ENCODE measurements around the gene CIZ1. TPM values are rescaled to one million over a fixed set of nuclear protein-coding genes. Genes with fewer than 3 reads are reported as not detected.
"Not testable (repeated sequence)": the region's sequence is repeated elsewhere in the genome, so short reads cannot be mapped to it uniquely, and the experiment has no call there.

Gene CIZ1, protein sequence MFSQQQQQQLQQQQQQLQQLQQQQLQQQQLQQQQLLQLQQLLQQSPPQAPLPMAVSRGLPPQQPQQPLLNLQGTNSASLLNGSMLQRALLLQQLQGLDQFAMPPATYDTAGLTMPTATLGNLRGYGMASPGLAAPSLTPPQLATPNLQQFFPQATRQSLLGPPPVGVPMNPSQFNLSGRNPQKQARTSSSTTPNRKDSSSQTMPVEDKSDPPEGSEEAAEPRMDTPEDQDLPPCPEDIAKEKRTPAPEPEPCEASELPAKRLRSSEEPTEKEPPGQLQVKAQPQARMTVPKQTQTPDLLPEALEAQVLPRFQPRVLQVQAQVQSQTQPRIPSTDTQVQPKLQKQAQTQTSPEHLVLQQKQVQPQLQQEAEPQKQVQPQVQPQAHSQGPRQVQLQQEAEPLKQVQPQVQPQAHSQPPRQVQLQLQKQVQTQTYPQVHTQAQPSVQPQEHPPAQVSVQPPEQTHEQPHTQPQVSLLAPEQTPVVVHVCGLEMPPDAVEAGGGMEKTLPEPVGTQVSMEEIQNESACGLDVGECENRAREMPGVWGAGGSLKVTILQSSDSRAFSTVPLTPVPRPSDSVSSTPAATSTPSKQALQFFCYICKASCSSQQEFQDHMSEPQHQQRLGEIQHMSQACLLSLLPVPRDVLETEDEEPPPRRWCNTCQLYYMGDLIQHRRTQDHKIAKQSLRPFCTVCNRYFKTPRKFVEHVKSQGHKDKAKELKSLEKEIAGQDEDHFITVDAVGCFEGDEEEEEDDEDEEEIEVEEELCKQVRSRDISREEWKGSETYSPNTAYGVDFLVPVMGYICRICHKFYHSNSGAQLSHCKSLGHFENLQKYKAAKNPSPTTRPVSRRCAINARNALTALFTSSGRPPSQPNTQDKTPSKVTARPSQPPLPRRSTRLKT
- 10 to 100 TPM; 56.6 to 69.7 (median 57.0) TPM for polyA plus RNA-seq

DNA sequence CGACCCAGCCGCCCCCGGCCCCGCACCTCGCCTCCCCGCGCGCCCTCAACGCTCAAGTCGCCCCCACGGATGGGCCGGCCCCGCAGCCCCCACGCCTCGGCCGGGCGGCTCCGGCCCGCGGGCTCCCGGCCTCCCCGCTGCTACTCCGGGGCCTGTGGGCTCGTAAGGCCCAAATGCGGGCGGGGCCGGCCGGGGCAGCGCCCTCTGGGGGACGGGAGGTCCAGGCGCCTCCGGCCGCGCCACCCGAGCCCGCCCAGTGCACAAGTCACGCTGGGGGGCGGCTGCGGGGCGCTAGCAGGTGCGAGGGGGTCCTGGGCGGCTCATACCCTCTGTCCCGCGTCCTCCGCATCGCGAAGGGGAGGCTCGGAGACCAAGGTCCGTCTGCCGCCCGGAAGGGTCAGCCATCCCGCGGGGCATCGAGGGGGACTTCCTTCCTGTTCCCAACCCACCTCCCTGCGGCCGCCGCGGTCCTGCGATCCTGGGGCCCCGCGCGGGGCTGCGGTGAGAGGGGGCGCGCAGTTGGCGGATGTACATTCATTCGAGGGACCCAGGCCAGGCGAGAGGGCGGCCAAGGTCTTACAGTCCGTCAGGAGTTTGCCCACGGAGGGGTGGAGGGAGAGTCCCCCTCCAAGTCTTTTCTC, at the start of gene CIZ1:
Gene CIZ1 (minus strand): TSS at position 167 of the 641 bp plus-strand sequence. CDS start 715 bp downstream, outside the sequence.
- H3K27ac ChIP-seq (ENCODE audit: low read depth, low read length), result peak within 1 kb of the TSS; percentile 76
- WGBS, 3 donors, result 0 to 1% (median 1%) methylated on average over 64 to 71 of the region's 71 CpGs

DNA sequence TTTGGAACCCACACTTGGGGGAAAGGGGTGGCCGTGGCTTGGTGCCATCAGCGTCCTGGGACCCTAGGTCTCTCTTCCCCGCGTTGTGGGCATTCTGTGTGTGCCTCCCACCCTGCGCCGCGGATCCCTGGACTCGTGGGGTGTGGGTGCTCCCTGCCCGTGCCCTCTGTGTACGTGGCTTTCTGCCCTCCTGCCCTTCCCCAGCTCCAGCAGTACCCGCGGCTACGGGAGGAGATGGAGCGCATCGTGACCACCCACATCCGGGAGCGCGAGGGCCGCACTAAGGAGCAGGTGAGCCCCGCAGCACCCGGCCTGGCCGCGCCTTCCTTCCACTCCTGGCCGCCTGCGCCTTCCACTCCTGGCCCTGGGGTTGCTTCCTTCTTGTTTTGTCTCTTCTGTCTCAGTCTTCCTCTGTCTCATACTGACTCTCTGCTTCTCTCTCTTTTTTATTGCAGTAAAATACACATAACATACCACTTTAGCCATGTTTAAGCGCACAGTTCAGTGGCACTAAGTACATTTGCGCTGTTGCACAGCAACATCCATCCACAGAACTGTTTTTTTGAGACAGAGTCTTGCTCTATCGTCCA, 42.5 kb upstream of the CIZ1 start:
- no peak overlapping the region for H3K27ac ChIP-seq (ENCODE audit: low read depth, low read length)
- 84 to 89% (median 84%) methylated on average over 28 of the region's 28 CpGs for WGBS, 3 donors

DNA sequence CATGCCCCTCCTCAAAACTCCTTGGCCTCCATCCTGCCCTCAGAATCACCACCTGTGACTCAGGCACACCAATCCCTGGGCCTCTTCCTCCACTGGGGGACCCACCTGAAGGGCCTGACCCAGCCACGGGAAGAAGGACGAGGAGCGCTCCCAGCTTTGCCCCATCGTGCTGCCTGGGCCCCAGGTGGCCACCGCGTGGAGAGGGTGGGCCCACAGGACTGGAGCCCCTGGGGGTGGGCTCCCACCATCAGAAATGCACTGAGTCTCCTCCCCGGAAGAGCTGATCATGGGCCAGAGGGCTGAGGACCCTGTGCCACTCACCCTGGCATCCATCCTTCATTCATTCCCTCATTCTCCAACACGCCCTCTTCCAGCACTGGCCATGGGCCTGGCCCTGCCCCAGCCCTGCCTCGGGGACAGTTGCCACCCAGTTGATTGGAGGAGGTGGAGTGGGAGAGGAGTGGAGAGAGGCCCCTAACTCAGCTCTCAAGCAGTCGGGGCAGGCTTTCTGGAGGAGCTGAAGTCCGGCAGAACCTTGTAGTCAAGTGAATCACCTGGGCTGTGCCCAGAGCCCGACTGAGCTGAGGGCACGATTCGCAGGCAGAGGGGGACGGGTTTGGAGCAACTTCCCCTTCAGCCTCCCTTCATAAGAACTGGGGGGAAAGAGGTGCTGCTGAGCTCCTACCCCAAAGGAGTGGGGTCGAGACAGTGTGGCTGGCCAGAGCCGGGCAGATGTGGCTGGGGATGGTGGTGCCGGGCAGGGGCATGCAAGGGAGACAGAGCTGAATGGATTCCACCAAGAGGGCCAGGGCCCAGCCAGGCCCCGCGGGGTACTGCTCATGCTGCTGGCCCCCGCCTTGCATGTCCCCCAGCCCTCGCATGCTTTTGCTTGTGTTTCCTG, 41.4 kb upstream of the CIZ1 start:
- WGBS, 3 donors, result 81 to 87% (median 83%) methylated on average over 21 to 22 of the region's 22 CpGs
- no peak overlapping the region for H3K27ac ChIP-seq (ENCODE audit: low read depth, low read length)

DNA sequence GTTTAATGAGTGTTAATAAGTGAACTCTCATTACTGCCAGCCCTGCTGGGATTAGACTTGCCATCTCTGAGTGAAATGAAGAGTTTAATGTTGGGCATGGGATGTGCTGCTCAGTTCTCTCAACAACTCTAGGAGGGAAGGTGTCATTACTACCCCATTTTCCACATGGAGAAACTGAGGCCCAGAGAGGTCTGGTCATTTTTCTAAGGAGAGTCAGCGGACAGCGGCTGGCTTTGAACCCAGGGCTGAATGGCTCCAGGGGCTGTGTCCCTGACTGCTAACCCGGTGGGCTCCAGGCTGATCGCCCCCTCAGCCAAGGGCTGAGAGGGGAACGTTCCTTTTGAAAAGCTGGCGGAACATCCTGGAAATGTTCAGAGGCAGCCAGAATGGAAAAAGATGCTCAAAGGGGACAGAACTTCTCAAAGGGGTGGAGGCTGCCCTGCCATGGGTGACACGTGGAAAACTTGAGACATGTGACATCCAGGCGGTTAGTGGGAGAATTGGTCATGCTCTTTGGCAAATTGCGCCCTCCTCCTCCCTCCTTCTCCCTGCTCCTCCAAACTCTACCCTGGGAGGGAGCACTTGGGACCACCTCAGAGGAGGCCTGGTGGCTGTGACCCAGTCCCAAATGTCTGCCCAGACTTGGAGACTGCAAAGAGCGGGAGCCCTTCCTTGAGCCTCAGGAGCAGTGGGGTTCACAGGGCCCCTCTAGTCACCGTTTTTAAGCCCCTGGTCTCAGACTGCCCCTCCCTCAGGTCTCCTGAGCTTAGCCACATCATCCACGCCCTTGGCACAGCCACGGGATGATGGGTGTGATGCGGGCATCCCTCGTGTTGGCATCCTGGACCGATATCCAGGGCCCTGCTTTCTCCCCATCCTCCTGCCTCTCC, 40.5 kb upstream of the CIZ1 start:
- WGBS, 3 donors, result 70 to 75% (median 74%) methylated on average over 16 of the region's 16 CpGs
- no peak overlapping the region for H3K27ac ChIP-seq (ENCODE audit: low read depth, low read length)

DNA sequence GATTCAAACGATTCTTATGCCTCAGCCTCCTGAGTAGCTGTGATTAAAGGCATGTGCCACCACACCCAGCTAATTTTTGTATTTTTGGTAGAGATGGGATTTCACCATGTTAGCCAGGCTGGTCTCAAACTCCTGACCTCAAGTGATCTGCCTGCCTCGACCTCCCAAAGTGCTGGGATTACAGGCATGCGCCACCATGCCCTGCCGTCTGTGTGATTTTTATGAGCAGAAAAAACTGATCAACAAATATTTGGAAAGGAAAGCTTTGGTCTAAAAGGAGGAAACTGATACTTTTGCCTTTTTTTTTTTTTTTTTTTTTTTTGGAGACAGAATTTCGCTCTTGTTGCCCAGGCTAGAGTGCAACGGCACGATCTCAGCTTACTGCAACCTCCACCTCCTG, 39.5 kb upstream of the CIZ1 start:
- 79 to 92% (median 86%) methylated on average over 6 to 7 of the region's 7 CpGs for WGBS, 3 donors
- not testable (repeated sequence) for H3K27ac ChIP-seq (ENCODE audit: low read depth, low read length)

DNA sequence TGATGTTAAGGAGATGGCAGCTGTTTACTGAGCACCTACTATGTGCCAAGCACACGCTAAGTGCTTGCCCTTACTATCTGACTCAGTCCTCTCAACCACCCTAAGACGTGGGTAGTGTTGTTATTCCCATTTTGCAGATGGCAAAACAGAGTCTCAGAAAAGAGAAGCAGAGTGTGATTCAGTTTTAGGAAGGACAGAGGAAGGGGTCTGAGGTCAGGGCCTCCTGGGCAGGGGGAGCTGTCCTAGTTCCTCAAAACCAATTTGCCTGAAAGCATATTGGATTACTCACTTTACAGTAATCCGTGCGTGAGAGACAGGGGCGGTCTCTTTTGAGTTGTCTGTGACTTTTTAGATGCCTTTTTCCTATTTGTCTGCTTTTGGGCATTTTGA, 35.0 kb upstream of the CIZ1 start:
- H3K27ac ChIP-seq (ENCODE audit: low read depth, low read length), result no peak overlapping the region
- WGBS, 3 donors, result 77 to 86% (median 78%) methylated on average over 5 of the region's 5 CpGs

DNA sequence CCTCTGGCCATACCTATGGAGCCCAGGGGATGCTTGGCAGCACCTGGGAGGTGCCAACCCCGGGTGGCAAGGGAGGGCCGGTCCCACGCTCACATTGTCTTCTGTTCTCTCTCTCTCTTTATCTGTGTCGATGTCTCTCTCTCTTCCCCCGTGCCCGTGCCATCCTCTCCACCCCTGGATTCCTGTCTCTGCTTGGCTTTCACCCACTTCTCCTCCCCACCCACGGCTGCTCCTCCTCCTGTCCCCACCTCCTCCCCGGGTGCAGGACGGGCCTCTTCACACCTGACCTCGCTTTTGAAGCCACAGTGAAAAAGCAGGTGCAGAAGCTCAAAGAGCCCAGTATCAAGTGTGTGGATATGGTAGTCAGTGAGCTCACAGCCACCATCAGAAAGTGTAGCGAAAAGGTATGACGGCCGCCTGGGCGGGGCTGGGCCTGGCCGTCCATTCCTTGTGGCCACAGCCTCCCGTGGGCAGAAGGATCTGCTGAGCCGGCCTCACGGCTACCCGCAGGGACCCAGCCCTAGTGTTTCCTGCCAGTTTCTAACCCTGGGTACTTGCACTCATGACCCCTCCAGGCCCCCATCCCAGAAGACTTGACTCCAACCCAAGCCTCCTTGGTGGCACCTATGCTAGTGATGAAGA, 34.5 kb upstream of the CIZ1 start:
- no peak overlapping the region for H3K27ac ChIP-seq (ENCODE audit: low read depth, low read length)
- 83% methylated on average over 19 of the region's 19 CpGs for WGBS, 3 donors

DNA sequence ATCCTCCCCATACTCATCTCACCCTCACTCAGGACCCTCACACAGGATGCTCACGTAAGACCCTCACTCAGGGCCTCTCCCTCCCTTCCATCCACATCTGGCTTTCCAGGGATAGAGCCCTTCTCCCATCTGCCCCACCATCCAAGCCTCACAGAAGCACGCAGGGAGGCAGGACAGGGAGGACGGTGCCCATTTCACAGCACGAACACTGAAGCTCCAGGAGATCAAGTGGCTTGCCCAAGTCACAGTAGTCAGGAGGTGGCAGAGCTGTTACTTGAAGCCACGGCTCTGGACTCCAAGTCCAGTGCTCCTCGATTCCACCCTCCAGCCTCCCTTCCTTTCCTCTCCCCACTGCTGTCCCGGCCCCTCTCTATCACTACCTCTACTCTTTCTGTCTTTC, 33.5 kb upstream of the CIZ1 start:
- 86 to 92% (median 90%) methylated on average over 7 of the region's 7 CpGs for WGBS, 3 donors
- H3K27ac ChIP-seq (ENCODE audit: low read depth, low read length), result no peak overlapping the region

DNA sequence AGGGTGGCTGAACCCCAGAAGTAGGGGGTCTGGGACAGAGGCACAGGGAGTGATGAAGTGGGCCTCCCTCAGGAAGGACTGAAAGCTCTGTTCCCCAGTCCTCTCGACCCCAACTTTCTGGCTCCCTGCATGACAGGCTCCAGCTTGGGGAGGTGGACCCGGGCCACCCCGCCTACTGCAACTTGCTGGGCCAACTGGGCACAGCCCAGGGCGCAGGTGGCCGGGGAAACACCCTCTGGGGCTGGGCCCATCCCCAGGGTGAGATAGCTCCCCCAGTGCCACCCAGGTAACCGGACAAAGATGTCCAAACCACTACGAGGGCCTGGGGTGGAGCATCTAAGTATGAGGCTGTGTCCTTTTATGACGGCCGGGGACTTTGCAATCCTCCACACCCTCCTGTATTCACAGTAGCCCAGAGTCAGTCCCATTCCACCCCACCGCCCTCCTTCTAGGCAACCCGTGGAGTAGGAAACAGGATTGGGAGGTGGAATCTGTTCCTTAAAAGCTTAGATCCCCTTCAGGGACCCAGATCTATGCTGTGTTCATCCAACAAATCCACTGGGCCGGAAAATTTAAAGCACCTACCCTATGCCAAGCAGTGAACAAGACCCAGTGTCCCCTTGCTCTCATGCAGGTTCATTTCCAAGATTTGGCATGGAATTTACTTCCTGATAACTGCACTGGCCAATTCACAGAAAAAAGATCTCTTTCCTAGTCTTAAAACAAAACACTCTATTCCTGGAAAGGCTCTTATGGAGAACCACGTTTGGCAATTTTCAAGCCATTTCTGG, 31.7 kb upstream of the CIZ1 start:
- 88 to 91% (median 91%) methylated on average over 13 of the region's 13 CpGs for WGBS, 3 donors

DNA sequence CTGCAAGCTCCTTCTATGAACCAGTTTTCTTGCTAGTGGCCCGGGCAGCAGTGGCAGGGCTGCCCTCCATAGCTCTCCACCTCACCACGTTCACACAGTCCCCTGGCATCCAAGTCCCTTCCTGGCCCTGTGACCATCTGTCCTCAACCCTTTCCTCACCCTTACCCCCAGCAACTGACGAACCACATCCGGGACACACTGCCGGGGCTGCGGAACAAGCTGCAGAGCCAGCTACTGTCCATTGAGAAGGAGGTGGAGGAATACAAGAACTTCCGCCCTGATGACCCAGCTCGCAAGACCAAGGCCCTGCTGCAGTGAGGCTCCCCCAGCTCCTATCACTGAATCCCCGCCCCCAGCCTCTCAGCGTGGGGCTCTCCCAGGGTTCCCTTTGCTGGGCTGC, 30.7 kb upstream of the CIZ1 start:
- WGBS, 3 donors, result 87 to 93% (median 88%) methylated on average over 10 of the region's 10 CpGs
- no peak overlapping the region for H3K27ac ChIP-seq (ENCODE audit: low read depth, low read length)

More for the DNA sequence above, 31.7 kb upstream of the CIZ1 start:
- no peak overlapping the region for H3K27ac ChIP-seq (ENCODE audit: low read depth, low read length)

DNA sequence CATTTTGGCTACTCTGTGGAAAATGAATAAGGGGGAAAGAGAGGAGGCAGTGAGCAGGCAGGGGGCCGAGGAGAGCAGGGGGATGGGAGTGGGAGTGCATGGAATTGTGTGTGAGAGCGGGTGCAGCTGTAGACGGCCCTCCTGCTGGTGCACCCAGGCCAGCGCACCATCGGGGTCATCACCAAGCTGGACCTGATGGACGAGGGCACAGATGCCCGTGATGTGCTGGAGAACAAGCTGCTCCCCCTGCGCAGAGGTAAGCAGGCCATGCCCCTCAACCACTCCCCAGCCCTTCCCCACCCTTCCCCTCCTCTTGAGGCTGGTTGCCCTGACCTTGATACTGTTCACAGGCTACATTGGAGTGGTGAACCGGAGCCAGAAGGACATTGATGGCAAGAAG, 28.5 kb upstream of the CIZ1 start:
- H3K27ac ChIP-seq (ENCODE audit: low read depth, low read length), result no peak overlapping the region
- WGBS, 3 donors, result 91 to 93% (median 92%) methylated on average over 9 of the region's 9 CpGs

DNA sequence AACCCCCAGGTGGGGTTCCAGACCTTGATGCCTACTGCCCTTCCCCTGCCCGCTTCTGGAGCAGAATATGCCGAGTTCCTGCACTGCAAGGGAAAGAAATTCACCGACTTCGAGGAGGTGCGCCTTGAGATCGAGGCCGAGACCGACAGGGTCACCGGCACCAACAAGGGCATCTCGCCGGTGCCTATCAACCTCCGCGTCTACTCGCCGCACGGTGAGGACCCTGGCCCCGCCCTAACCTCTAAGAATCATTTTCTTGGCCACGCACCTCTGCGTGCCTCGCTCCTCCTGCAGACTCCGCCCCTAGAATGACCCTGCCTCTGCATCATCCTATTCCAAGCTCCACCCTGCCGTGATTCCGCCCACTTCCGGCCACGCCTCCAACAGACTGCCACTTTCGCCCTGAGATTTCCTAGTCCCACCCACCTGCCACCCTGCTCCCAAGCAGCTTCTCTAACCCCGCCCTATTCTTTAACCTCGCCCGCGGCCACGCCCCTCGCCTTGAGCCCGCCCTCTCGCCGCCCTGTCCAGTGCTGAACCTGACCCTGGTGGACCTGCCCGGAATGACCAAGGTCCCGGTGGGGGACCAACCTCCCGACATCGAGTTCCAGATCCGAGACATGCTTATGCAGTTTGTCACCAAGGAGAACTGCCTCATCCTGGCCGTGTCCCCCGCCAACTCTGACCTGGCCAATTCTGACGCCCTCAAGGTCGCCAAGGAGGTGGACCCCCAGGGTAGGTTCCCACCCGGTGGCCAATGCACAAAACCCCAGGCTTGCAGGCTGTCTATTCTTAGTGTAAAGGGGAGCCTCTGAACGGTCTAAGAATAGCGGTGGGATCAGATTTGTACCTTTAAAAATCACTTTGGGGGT, 27.4 kb upstream of the CIZ1 start:
- WGBS, 3 donors, result 12 to 33% (median 21%) methylated on average over 46 to 47 of the region's 47 CpGs
- H3K27ac ChIP-seq (ENCODE audit: low read depth, low read length), result no peak overlapping the region

DNA sequence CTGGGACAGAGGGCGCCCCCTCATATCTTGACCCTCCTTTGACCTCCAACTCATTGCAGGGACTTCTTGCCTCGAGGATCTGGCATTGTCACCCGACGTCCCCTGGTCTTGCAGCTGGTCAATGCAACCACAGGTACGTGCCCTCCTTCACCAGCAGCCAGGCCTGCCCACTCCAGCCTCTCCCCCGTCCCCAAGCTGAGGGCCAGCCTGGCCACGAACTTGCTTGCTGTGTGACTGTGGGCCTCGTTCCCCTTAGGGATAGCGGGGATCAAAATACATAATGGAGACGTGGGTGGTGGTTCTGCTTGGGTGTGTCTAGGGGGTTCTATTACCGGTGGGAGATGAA, 26.8 kb upstream of the CIZ1 start:
- no peak overlapping the region for H3K27ac ChIP-seq (ENCODE audit: low read depth, low read length)
- WGBS, 3 donors, result 64 to 76% (median 70%) methylated on average over 11 of the region's 11 CpGs

DNA sequence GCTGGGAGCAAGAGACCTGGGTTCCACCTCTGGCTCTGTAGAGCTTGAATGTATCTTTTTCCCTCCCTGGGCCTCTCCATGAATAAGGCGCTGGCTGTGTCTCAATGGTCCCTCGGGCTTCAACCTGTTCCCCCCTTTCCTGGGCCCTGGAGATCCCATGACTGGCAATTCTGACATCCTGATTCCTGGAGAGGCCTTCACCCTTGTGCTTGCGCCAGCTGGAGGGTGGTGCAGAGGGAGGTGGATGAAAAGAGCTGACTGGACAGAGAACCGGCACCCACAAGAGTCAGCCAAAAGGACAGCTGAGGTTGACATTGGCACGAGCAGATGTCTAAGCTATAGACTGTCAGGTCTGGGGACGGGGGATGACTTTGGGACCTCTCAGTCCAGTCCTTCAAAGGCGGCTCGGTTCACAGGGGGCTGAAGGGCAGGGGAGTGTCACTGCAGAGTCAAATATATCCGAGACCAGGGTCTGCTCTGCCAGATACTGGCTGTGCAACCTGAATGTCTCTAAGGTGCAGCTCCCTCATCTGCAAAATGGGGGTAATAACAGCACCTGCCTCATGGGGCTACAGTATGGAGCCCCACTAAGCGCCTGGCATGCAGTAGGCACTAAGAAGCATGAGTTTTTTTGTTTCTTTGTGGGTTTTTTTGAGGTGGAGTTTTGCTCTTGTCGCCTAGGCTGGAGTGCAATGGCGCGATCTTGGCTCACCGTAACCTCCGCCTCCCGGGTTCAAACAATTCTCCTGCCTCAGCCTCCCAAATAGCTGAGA, 25.6 kb upstream of the CIZ1 start:
- 80 to 85% (median 84%) methylated on average over 16 of the region's 16 CpGs for WGBS, 3 donors
- H3K27ac ChIP-seq (ENCODE audit: low read depth, low read length), result no peak overlapping the region

Measured in adipose tissue (tissue), 3 donors.